ENCODE data around the gene CD247. TPM values are rescaled to one million over a fixed set of nuclear protein-coding genes. Genes with fewer than 3 reads are reported as not detected.

Gene CD247
- total and polyA plus RNA-seq, 10 donors: 15.8 to 67.1 (median 33.1) TPM

DNA sequence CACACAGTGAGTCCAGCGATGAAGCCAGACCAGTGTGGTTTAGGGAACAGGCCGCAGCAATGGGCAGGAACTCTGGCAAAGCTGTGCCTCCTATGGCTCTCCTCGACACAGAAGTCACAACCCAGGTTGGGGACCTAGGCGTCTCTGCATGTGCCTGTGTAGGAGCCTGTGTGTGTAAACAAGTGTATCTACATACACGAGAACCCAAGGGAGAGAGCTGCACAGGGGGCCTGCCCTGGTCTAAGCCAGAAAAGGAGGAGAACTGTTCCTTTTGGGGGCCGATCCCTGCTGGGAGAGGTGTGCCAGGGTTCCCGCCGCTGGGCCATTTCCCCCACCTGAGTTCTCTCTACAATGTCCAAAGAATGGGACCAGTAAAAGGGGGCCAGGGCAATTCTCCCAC, 56.0 kb downstream of the CD247 start:
- Histone ChIP-seq H3K4me1 (peaks cover 0 to 48% (median 8%) of the 10 kb centered on the region in 6 donors), H3K27me3 (replicated peaks in 1 of 7) (no peaks in the 10 kb centered on the region), H3K27ac (peak overlapping the region in 1 of 8 donors; percentile 32), H3K9me3 (no peaks in the 10 kb centered on the region), H3K36me3 (no peaks in the 10 kb centered on the region), H3K4me3 (no peak overlapping the region)
- intact Hi-C loops (cut with DNase I; ENCODE audit: low total_unique reads): no loop called here
- TF ChIP-seq, protein P1, sequence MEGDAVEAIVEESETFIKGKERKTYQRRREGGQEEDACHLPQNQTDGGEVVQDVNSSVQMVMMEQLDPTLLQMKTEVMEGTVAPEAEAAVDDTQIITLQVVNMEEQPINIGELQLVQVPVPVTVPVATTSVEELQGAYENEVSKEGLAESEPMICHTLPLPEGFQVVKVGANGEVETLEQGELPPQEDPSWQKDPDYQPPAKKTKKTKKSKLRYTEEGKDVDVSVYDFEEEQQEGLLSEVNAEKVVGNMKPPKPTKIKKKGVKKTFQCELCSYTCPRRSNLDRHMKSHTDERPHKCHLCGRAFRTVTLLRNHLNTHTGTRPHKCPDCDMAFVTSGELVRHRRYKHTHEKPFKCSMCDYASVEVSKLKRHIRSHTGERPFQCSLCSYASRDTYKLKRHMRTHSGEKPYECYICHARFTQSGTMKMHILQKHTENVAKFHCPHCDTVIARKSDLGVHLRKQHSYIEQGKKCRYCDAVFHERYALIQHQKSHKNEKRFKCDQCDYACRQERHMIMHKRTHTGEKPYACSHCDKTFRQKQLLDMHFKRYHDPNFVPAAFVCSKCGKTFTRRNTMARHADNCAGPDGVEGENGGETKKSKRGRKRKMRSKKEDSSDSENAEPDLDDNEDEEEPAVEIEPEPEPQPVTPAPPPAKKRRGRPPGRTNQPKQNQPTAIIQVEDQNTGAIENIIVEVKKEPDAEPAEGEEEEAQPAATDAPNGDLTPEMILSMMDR (IDR thresholded peaks at IDR 0.05 in 8 of 11, conservative IDR thresholded peaks at IDR 0.05 in 3 of 11): no peak
- no peak for TF ChIP-seq POLR2A (IDR thresholded peaks at IDR 0.05)
- TF ChIP-seq POLR2AphosphoS5 (IDR thresholded peaks at IDR 0.05): no peak
- WGBS, 5 donors: 83 to 92% (median 87%) methylated on average over 7 to 8 of the region's 8 CpGs
- no peak for DNase-seq

DNA sequence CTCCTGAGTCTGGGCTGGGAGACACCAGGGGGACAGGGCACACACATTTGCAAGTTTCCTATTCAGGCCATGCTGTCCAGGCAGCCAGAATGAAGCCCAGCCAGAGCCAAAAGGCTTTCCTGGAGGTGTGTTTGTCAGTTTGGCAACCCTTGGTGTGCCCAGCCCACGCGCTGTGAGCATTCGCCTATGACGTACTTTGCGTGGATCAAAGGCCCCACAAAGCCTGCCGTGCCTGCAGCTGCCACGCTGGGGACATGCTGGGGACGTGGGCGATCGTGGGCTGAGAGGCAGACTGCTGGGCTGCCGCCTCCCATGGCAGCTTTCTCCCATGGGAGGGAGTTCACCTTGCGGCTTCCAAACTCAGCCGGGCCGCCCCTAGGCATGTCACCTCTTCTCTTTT, 57.5 kb downstream of the CD247 start:
- DNase-seq: no peak
- no peaks in the 10 kb centered on the region for H3K27me3 ChIP-seq (replicated peaks in 1 of 7)
- peak overlapping the region in 2 of 8 donors; percentile 5 to 45 for H3K27ac ChIP-seq
- peaks cover 0 to 57% (median 13%) of the 10 kb centered on the region in 6 donors for H3K4me1 ChIP-seq
- H3K9me3 ChIP-seq: no peaks in the 10 kb centered on the region
- H3K36me3 ChIP-seq: no peaks in the 10 kb centered on the region
- 81 to 94% (median 92%) methylated on average over 6 to 14 of the region's 14 CpGs for WGBS, 5 donors
- H3K4me3 ChIP-seq: no peak overlapping the region
- peak in 1 of 3 donors; percentile 46 for TF ChIP-seq POLR2AphosphoS5 (IDR thresholded peaks at IDR 0.05)
- TF ChIP-seq, protein P1 (IDR thresholded peaks at IDR 0.05 in 8 of 11, conservative IDR thresholded peaks at IDR 0.05 in 3 of 11): no peak
- intact Hi-C loops (cut with DNase I; ENCODE audit: low total_unique reads): no loop called here

GRCh38 chr1:167457936-167458584, 60.3 kb downstream of the CD247 start:
- 74 to 83% (median 80%) methylated on average over 11 of the region's 11 CpGs for WGBS, 5 donors
- TF ChIP-seq, protein P1 (IDR thresholded peaks at IDR 0.05 in 8 of 11, conservative IDR thresholded peaks at IDR 0.05 in 3 of 11): no peak
- TF ChIP-seq POLR2A (IDR thresholded peaks at IDR 0.05) (no peak), POLR2AphosphoS5 (IDR thresholded peaks at IDR 0.05) (no peak)
- Histone ChIP-seq H3K9me3 (no peaks in the 10 kb centered on the region), H3K27ac (peak overlapping the region in 1 of 8 donors; percentile 18), H3K4me1 (peaks cover 0 to 63% (median 20%) of the 10 kb centered on the region in 6 donors), H3K27me3 (replicated peaks in 1 of 7) (peaks cover 0 to 11% (median 0%) of the 10 kb centered on the region in 7 donors), H3K4me3 (no peak overlapping the region), H3K36me3 (no peaks in the 10 kb centered on the region)
- intact Hi-C loops (cut with DNase I; ENCODE audit: low total_unique reads): no loop called here
- DNase-seq: no peak

GRCh38 chr1:167456926-167457325, 61.4 kb downstream of the CD247 start:
- no peak overlapping the region for H3K4me3 ChIP-seq
- H3K9me3 ChIP-seq: no peaks in the 10 kb centered on the region
- no peak for TF ChIP-seq POLR2AphosphoS5 (IDR thresholded peaks at IDR 0.05)
- no peak for TF ChIP-seq POLR2A (IDR thresholded peaks at IDR 0.05)
- TF ChIP-seq, protein P1 (IDR thresholded peaks at IDR 0.05 in 8 of 11, conservative IDR thresholded peaks at IDR 0.05 in 3 of 11): no peak
- H3K27ac ChIP-seq: peak overlapping the region in 6 of 8 donors; percentile 59 to 92 (median 86)
- WGBS, 5 donors: 86 to 92% (median 90%) methylated on average over 8 of the region's 8 CpGs
- peaks cover 0 to 11% (median 0%) of the 10 kb centered on the region in 7 donors for H3K27me3 ChIP-seq (replicated peaks in 1 of 7)
- no peaks in the 10 kb centered on the region for H3K36me3 ChIP-seq
- DNase-seq: no peak
- intact Hi-C loops (cut with DNase I; ENCODE audit: low total_unique reads): no loop called here
- H3K4me1 ChIP-seq: peaks cover 0 to 71% (median 20%) of the 10 kb centered on the region in 6 donors
